K562 (cell line): Measurements from ENCODE around the gene YARS1. TPM values are rescaled to one million over a fixed set of nuclear protein-coding genes. Genes with fewer than 3 reads are reported as not detected.

Experiments used
- CBX1 ChIP-seq: sonication (generic); IDR thresholded peaks from 2 replicates; pipeline ENCODE4 v1.6.1; 2016; ENCODE audit warnings: antibody characterized with exemption, low read depth, mild to moderate bottlenecking
- CBX5 ChIP-seq: IDR thresholded peaks from 2 replicates; pipeline ENCODE4 v1.6.1; 2014; ENCODE audit warnings: low read depth, borderline replicate concordance
- E2F5 ChIP-seq: sonication (generic); formaldehyde crosslinking; IDR thresholded peaks from 2 replicates; pipeline ENCODE4 v1.8.0; 2022; ENCODE audit warnings: mild to moderate bottlenecking, missing genetic modification reagents
- NCOR1 ChIP-seq: fragments of 450-650 bp; IDR thresholded peaks from 2 replicates; pipeline ENCODE4 v1.6.1; 2016; ENCODE audit warnings: mild to moderate bottlenecking, moderate library complexity
- NFIC ChIP-seq: fragments of 450-650 bp; IDR thresholded peaks from 2 replicates; pipeline ENCODE4 v1.6.1; 2017; ENCODE audit warnings: mild to moderate bottlenecking, inconsistent platforms
- PKNOX1 ChIP-seq: fragments of 450-650 bp; IDR thresholded peaks from 2 replicates; pipeline ENCODE4 v1.6.1; 2016
- POU5F1 ChIP-seq: fragments of 150-350 bp; IDR thresholded peaks from 2 replicates; pipeline ENCODE4 v1.6.1; 2014; ENCODE audit warnings: borderline replicate concordance, low read length, low read depth, mild to moderate bottlenecking; ENCODE audit not compliant: partially characterized antibody
- PTTG1 ChIP-seq: fragments of 450-650 bp; IDR thresholded peaks from 2 replicates; pipeline ENCODE4 v1.6.1; 2016; ENCODE audit warnings: low read depth, mild to moderate bottlenecking, missing genetic modification characterization, missing compliant biosample characterization
- RFX7 ChIP-seq: fragments of 250-450 bp; sonication (Bioruptor Pico); IDR thresholded peaks from 2 replicates; pipeline ENCODE4 v1.5.1; 2021; ENCODE audit warnings: mild to moderate bottlenecking
- SETDB1 ChIP-seq: IDR thresholded peaks from one replicate; pipeline ENCODE4 v1.6.1; 2012; ENCODE audit warnings: low read length, control low read depth, inconsistent platforms
- SLC30A9 ChIP-seq: fragments of 250-450 bp; sonication (Bioruptor Pico); IDR thresholded peaks from 2 replicates; pipeline ENCODE4 v1.8.0; 2022; ENCODE audit warnings: mild to moderate bottlenecking, moderate library complexity
- SOX6 ChIP-seq: fragments of 450-650 bp; IDR thresholded peaks from 2 replicates; pipeline ENCODE4 v1.6.1; 2014; ENCODE audit warnings: mild to moderate bottlenecking
- ZNF347 ChIP-seq: fragments of 450-650 bp; formaldehyde crosslinking; IDR thresholded peaks from 2 replicates; pipeline ENCODE4 v1.4.0; 2020; ENCODE audit warnings: low read depth, mild to moderate bottlenecking, moderate library complexity
- ZNF57 ChIP-seq: fragments of 450-650 bp; formaldehyde crosslinking; IDR thresholded peaks from 2 replicates; pipeline ENCODE4 v1.4.0; 2020; ENCODE audit warnings: mild to moderate bottlenecking, moderate library complexity
- ZNF584 ChIP-seq: fragments of 200-800 bp; sonication (Bioruptor generic); IDR thresholded peaks from 2 replicates; pipeline ENCODE4 v1.6.1; 2016; ENCODE audit warnings: low read depth, mild to moderate bottlenecking, missing genetic modification characterization, missing compliant biosample characterization
- polyA plus RNA-seq, 8 experiments: library from polyadenylated mRNA; depleted of rRNA in 4 of 8; stranded (reverse) in 5 of 8; unstranded in 3 of 8; fragments of >200 nt; fragmentation: Nextera tagmentation in 2 of 8; fragmentation: Illumina TruSeq in 1 of 8; extraction: Ambion mirVana in 2 of 8; extraction: Trizol in 1 of 8; gene quantifications; 2 replicates each; pipeline versions ENCODE4 v1.2.1 to v1.2.3, GENCODE V29; 2011 to 2014; ENCODE audit warnings: inconsistent platforms in 1 of 8, missing spikeins in 1 of 8
- total RNA-seq, 7 experiments: library from RNA; depleted of rRNA in 6 of 7; stranded (reverse); fragments of >200 nt in 6 of 7; fragmentation: Illumina TruSeq in 2 of 7; extraction: Trizol in 2 of 7; gene quantifications; 2 replicates each; pipeline versions ENCODE4 v1.2.1 to v1.2.3, GENCODE V29; 2011 to 2021; ENCODE audit warnings: low replicate concordance in 1 of 7
- TF ChIP-seq, protein P1 (sequence below): sonication (generic); formaldehyde crosslinking; IDR thresholded peaks from 2 replicates; pipeline ENCODE4 v1.8.0; 2022; ENCODE audit warnings: mild to moderate bottlenecking, low read depth, missing genetic modification reagents
- TF ChIP-seq, protein P2 (sequence below): fragments of 150-350 bp; IDR thresholded peaks from 2 replicates; pipeline ENCODE4 v1.6.1; 2014; ENCODE audit warnings: low read depth, mild to moderate bottlenecking, low read length, borderline replicate concordance
- TF ChIP-seq, protein P3 (sequence below): sonication (generic); formaldehyde crosslinking; IDR thresholded peaks from 2 replicates; pipeline ENCODE4 v1.4.0; 2020; ENCODE audit warnings: mild to moderate bottlenecking, missing genetic modification reagents

Gene YARS1
- total and polyA plus RNA-seq, 9 of the 15 experiments (the other 6 are each of a cell fraction or from before 2014, with no cell fraction given): 66.2 to 336 (median 201) TPM

DNA sequence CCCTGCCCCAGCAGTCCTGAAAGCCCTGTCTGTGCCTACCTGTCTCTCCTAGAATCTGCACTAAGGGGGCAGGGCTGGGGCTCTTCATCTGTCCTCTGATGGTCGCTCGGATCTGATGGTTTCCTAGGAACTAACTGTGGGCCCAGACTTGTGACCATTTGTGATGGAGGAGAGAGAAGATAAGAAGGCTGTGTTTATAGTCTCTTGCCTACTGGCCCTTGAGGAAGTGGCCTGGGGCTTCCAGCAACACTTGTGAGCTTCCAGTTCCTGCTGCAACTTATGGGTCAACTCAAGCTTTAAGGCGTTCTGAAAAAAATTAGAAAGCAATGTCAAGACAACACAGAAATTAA, 61.4 kb downstream of the YARS1 start (continued):
- TF ChIP-seq, protein P1, sequence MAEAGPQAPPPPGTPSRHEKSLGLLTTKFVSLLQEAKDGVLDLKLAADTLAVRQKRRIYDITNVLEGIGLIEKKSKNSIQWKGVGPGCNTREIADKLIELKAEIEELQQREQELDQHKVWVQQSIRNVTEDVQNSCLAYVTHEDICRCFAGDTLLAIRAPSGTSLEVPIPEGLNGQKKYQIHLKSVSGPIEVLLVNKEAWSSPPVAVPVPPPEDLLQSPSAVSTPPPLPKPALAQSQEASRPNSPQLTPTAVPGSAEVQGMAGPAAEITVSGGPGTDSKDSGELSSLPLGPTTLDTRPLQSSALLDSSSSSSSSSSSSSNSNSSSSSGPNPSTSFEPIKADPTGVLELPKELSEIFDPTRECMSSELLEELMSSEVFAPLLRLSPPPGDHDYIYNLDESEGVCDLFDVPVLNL: no peak
- TF ChIP-seq SOX6: peak; percentile 72; the same call in 1 of the 2 replicates
- no peak for TF ChIP-seq PTTG1 (tag)
- no peak for TF ChIP-seq CBX1
- TF ChIP-seq PKNOX1: peak; percentile 59
- no peak for TF ChIP-seq RFX7 (CRISPR knock-in tag)
- TF ChIP-seq, protein P2, sequence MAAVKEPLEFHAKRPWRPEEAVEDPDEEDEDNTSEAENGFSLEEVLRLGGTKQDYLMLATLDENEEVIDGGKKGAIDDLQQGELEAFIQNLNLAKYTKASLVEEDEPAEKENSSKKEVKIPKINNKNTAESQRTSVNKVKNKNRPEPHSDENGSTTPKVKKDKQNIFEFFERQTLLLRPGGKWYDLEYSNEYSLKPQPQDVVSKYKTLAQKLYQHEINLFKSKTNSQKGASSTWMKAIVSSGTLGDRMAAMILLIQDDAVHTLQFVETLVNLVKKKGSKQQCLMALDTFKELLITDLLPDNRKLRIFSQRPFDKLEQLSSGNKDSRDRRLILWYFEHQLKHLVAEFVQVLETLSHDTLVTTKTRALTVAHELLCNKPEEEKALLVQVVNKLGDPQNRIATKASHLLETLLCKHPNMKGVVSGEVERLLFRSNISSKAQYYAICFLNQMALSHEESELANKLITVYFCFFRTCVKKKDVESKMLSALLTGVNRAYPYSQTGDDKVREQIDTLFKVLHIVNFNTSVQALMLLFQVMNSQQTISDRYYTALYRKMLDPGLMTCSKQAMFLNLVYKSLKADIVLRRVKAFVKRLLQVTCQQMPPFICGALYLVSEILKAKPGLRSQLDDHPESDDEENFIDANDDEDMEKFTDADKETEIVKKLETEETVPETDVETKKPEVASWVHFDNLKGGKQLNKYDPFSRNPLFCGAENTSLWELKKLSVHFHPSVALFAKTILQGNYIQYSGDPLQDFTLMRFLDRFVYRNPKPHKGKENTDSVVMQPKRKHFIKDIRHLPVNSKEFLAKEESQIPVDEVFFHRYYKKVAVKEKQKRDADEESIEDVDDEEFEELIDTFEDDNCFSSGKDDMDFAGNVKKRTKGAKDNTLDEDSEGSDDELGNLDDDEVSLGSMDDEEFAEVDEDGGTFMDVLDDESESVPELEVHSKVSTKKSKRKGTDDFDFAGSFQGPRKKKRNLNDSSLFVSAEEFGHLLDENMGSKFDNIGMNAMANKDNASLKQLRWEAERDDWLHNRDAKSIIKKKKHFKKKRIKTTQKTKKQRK: no peak
- TF ChIP-seq, protein P3, sequence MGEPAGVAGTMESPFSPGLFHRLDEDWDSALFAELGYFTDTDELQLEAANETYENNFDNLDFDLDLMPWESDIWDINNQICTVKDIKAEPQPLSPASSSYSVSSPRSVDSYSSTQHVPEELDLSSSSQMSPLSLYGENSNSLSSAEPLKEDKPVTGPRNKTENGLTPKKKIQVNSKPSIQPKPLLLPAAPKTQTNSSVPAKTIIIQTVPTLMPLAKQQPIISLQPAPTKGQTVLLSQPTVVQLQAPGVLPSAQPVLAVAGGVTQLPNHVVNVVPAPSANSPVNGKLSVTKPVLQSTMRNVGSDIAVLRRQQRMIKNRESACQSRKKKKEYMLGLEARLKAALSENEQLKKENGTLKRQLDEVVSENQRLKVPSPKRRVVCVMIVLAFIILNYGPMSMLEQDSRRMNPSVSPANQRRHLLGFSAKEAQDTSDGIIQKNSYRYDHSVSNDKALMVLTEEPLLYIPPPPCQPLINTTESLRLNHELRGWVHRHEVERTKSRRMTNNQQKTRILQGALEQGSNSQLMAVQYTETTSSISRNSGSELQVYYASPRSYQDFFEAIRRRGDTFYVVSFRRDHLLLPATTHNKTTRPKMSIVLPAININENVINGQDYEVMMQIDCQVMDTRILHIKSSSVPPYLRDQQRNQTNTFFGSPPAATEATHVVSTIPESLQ (CRISPR knock-in tag): no peak
- TF ChIP-seq NCOR1: peak; percentile 70
- no peak for TF ChIP-seq SETDB1
- no peak for TF ChIP-seq CBX5
- no peak for TF ChIP-seq SLC30A9
- no peak for TF ChIP-seq NFIC
- no peak for TF ChIP-seq ZNF347 (CRISPR knock-in tag)
- no peak for TF ChIP-seq ZNF584
- no peak for TF ChIP-seq POU5F1
- no peak for TF ChIP-seq E2F5 (CRISPR knock-in tag)
- no peak for TF ChIP-seq ZNF57 (CRISPR knock-in tag)
